NCI-H69 (cell line): ENCODE data around the gene KYAT1.

Experiments
- DNase-seq: peaks from one replicate; lab custom pipeline; 2025; lab: John Stamatoyannopoulos, UW

Gene KYAT1

DNA sequence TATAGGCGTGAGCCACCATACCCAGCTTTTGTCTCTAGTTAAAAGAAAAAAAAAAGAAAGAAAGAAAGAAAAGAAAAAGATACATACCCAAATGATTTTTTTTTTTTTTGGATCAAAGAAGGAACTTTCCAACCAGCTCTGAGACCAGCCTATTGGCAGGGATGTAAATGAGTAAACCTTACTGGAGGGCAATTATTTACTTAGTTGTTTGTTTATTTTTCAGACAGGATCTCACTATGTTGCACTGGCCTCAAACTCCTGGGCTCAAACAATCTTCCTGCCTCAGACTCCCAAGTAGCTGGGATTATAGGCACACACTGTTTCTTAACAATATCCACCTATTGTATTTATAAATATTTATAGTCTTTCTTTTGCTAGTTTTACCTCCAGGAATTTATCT, 41.2 kb downstream of the KYAT1 start:
- DNase-seq, result no peak

GRCh38 chr9:128838338-128838737, 43.4 kb downstream of the KYAT1 start:
- peak; percentile 29 for DNase-seq

DNA sequence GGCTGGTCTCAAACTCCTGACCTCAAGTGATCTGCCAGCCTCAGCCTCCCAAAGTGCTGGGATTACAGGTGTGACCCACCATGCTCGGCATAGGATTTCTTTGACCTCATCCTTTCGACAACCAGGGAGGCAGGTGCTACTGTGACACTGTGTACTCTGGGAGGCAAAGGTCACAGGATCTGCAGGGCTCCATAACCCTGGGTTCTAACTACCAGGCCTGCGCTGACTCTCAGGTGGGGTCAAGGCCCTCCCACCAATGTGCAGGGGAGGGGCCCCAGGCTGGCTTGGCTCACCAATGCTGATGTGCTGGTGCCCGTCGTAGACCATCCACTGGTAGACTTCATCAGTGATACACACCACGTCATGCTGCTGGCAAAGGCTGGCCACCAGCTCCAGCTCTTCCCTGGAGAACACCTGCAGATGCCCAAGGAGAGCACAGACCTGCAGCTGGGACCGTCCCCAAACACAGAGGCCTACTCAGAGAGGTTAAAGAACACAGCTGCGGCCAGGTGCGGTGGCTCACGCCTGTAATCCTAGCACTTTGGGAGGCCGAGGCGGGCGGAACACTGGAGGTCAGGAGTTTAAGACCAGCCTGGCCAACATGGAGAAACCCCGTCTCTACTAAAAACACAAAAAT, 45.1 kb downstream of the KYAT1 start:
- DNase-seq, result no peak

GRCh38 chr9:128835246-128836210, 46.2 kb downstream of the KYAT1 start:
- DNase-seq, result no peak

- no peak for DNase-seq
These were observed 48.1 kb downstream of the KYAT1 start for GRCh38 chr9:128833696-128834095.

DNA sequence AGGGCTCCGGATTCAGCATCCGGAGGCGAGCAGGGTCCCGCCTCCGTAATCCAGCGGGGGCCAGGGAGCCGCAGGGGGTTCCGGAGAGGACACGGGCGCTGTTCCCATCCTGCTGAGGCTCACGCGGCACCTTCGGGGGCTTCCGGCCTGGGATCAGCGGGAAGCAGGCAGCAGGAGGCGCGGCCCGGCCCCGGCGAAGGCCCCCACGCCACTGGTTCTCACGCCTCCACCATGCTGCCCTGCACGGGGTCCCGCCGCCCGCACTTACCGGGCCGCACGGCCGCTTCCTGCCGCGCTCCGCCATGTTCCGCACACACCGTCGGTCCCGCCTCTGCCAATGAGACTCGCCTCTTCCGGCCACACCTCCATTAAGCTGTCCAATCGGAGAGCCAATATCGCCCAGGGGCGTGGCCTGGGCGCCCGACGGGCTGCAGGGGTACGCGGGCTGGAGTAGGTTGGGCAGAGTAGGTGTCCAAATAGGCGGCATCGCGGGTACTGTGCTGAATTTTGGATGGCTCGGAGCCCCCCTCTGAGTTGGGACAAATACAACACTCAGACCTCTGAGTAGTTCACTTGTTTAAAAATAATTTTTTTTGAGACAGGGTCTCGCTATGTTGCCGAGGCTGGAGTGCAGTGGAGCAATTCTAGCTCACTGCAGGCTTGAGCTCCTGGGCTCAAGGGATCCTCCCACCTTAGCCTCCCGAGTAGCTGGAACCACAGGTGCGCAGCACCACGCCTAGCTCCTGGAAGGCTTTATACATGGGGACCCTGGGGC, 52.1 kb downstream of the KYAT1 start, which contains the start of gene SPOUT1:
SPOUT1 (minus strand) TSS at position 318 of the 775 bp plus-strand sequence; CDS start at position 304, 14 bp downstream.
- peak; percentile 98 for DNase-seq

- DNase-seq, result no peak
These were observed 52.9 kb downstream of the KYAT1 start for GRCh38 chr9:128828719-128829452.

DNA sequence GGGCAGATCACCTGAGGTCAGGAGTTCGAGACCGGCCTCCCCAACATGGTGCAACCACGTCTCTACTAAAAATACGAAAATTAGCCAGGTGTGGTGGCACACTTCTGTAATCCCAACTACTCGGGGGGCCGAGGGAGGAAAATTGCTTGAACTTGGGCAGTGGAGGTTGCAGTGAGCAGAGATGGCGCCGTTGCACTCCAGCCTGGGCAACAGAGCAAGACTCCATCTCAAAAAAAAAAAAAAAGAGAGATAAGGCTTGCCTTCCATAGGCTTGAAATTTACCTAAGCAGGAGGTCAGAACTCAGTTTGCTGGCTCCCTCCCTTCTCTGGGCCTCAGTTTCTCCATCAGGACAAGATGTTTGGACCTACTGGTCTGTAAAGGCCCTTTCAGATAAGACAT, 53.5 kb downstream of the KYAT1 start:
- DNase-seq, result no peak

GRCh38 chr9:128825923-128826700, 55.6 kb downstream of the KYAT1 start:
- no peak for DNase-seq

DNA sequence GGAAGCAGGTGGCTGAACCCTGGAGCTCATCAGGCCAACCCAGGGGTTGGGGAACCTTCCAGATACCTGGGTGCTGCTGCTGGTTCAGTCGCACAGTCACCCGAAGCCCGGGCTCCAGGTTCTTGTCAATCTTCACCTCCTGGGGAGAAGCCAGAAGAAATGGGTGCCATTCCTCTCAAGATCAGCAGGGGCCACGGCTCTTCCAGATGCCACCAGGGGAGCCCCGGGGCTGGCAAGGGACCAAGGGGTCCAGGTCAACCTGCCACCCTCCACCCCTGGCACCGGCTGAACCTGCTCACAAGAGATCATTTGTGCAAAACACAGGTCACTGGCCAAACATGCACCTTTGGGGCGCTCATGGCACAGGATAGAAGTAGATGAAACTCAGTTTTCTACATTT, 56.8 kb downstream of the KYAT1 start:
- DNase-seq, result no peak

DNA sequence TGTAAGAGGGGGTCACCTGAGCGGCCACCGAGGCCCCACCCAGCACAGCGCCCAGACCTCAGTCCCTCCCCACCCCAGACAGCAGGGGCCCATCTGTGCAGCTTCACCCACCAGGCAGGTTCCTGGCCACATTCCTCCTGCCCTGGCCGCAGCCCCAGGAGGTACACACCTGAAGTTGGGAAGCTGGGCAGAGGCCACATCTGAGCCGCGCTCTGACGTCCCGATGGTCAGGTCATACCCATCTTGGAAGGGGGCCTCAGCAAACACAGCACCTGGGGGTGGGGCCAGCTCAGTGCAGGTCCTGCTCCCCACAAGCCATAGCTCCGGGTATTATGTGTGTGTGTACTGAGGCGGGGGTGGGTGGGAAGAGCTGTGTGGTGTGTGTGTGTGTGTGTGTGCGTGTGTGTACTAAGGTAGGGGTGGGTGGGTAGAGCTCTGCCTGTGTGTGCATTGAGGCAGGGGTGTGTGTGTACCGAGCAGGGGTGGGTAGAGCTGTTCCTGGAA, 57.8 kb downstream of the KYAT1 start:
- DNase-seq, result no peak

GRCh38 chr9:128823362-128823902, 58.3 kb downstream of the KYAT1 start:
- no peak for DNase-seq

- no peak for DNase-seq
These were observed 59.2 kb downstream of the KYAT1 start for GRCh38 chr9:128822407-128823042.

GRCh38 chr9:128821584-128822406, 60.0 kb downstream of the KYAT1 start:
- DNase-seq, result no peak

DNA sequence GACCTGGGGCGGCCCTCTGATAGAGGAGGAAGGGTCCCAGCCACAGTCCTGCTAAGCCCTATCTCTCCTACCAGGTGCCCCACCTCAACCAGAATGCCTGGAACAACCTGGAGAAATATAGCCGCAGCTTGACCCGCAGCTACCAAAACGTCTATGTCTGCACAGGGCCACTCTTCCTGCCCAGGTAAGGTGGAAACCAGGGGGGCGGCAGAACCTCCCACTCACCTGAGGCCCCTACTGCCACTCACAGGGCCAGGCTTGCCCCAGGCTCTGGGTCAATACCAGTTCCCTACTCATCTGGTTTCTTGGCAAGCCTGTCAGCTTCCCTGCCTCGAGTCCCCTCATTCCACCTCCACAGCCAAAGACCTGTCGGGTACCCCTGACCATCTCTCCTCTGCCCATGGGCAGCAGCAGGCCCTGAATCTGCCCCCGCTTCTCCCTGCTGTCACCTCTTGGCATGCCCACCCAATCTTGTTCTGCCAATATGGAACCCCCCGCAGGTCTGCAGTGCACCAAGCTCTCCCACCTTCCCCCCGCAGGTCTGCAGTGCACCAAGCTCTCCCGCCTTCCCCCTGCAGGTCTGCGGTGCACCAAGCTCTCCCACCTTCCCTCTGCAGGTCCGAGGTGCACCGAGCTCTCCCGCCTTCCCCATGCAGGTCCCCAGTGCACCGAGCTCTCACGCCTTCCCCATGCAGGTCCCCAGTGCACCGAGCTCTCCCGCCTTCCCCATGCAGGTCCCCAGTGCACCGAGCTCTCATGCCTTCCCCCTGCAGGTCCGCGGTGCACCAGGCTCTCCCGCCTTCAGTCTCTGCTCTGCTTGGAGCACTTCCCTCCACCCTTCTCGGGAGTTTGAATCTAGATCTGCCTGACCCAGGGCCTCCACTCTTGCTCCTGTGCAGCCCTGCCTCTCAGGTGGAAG, 60.8 kb downstream of the KYAT1 start:
- no peak for DNase-seq

DNA sequence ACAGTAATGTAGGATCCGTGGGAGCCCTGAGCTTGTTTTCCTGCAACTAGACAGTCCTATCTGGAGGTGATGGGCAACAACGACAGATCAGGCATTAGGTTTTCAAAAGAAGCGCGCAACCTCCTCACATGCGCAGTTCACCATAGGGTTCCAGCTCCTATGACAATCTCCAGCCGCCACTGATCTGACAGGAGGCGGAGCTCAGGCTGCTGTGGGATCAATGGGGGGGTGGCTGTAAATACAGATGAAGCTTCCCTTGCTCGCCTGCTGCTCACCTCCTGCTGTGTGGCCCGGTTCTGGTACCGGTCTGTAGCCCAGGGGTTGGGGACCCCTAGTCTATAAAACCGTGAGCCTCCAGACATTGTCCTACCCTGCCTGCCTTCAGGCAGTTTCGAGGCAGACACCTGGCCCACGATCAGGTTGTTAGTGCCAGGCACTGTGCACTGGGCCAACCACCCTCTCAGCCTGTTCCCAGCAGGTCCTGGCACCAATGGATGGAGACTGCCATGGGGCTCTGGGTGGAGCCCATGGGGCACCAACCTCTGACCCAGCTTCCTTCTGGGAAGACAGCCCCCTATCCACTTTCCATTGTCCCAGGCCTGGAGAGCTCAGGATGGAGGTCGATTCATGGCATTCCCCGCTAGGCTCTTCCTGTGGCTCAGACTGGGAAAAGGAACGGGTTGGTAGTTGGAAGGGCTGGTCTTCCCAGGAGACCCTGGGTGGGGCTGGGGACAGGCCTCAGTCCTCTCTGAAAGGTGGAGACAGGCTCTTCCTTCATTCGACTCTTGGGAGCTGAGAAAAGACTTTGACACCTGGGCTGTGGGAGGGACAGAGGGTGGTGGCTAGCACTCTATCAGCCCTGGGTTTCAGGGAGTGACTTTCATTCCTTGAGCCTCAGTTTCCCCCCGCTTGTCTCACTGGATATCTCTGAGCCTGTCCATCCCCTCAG, 61.8 kb downstream of the KYAT1 start:
- peak; percentile 82 for DNase-seq
